ENCODE measurements around the gene LRTM2.
"Not testable (repeated sequence)": the region's sequence is repeated elsewhere in the genome, so short reads cannot be mapped to it uniquely, and the experiment has no call there.

Gene LRTM2

GRCh38 chr12:1815814-1816729 is 4.3 kb upstream of the LRTM2 start:
- no peak for TF ChIP-seq CTCF (IDR thresholded peaks at IDR 0.05; ENCODE audit: extremely low read depth, missing control alignments)
- DNase-seq (ENCODE audit: low spot score): no peak

GRCh38 chr12:1816730-1817348 is 3.5 kb upstream of the LRTM2 start:
- no peak for TF ChIP-seq CTCF (IDR thresholded peaks at IDR 0.05; ENCODE audit: extremely low read depth, missing control alignments)
- DNase-seq (ENCODE audit: low spot score): no peak

GRCh38 chr12:1817928-1818327 is 2.4 kb upstream of the LRTM2 start:
- not testable (repeated sequence) for DNase-seq (ENCODE audit: low spot score)

GRCh38 chr12:1819050-1819449 is 1.3 kb upstream of the LRTM2 start:
- no peak for TF ChIP-seq CTCF (IDR thresholded peaks at IDR 0.05; ENCODE audit: extremely low read depth, missing control alignments)
- DNase-seq (ENCODE audit: low spot score): no peak

- no peak for DNase-seq (ENCODE audit: low spot score)
- TF ChIP-seq CTCF (IDR thresholded peaks at IDR 0.05; ENCODE audit: extremely low read depth, missing control alignments): no peak
These were observed 794 bp upstream of the LRTM2 start for GRCh38 chr12:1819571-1819970.

- DNase-seq (ENCODE audit: low spot score): no peak
- no peak for TF ChIP-seq CTCF (IDR thresholded peaks at IDR 0.05; ENCODE audit: extremely low read depth, missing control alignments)
These were observed 529 bp downstream of the LRTM2 start for GRCh38 chr12:1820896-1821291.

GRCh38 chr12:1821805-1822204 is 1.4 kb downstream of the LRTM2 start:
- TF ChIP-seq CTCF (IDR thresholded peaks at IDR 0.05; ENCODE audit: extremely low read depth, missing control alignments): no peak
- no peak for DNase-seq (ENCODE audit: low spot score)
